Hepatocyte (in vitro differentiated cells): Measurements from ENCODE around the gene ARHGEF37. TPM values are rescaled to one million over a fixed set of nuclear protein-coding genes. Genes with fewer than 3 reads are reported as not detected.

ENCODE experiments used
- DNase-seq: peaks from one replicate; pipeline ENCODE4 v3.0.0-alpha.2; 2016; ENCODE audit warnings: low spot score
- H2AFZ ChIP-seq: fragments of 200-600 bp; sonication (generic); 2 replicates; pipeline ENCODE4 v1.6.0; 2016; ENCODE audit warnings: antibody characterized with exemption, mild to moderate bottlenecking
- H3K27ac ChIP-seq: fragments of 200-600 bp; sonication (generic); 2 replicates; pipeline ENCODE4 v1.5.1; 2016; ENCODE audit warnings: mild to moderate bottlenecking
- H3K27me3 ChIP-seq: fragments of 200-600 bp; sonication (generic); 2 replicates; pipeline ENCODE4 v1.6.1; 2016
- H3K36me3 ChIP-seq: fragments of 200-600 bp; sonication (generic); replicated peaks from 2 replicates; pipeline ENCODE4 v1.5.1; 2016; ENCODE audit warnings: low read depth; ENCODE audit not compliant: insufficient read depth
- H3K4me1 ChIP-seq: fragments of 200-600 bp; sonication (generic); 2 replicates; pipeline ENCODE4 v1.5.1; 2016; ENCODE audit warnings: mild to moderate bottlenecking, moderate library complexity; ENCODE audit not compliant: insufficient read depth
- H3K4me2 ChIP-seq: fragments of 200-600 bp; sonication (generic); 2 replicates; pipeline ENCODE4 v1.6.0; 2016
- H3K4me3 ChIP-seq: fragments of 200-600 bp; sonication (generic); 2 replicates; pipeline ENCODE4 v1.5.1; 2016; ENCODE audit warnings: mild to moderate bottlenecking
- H3K79me2 ChIP-seq: fragments of 200-600 bp; sonication (generic); 2 replicates; pipeline ENCODE4 v1.6.0; 2017; ENCODE audit warnings: mild to moderate bottlenecking
- H3K9me2 ChIP-seq: fragments of 200-600 bp; sonication (generic); replicated peaks from 2 replicates; pipeline ENCODE4 v1.6.0; 2017; ENCODE audit warnings: mild to moderate bottlenecking; ENCODE audit not compliant: insufficient read depth
- H3K9me3 ChIP-seq: fragments of 200-600 bp; sonication (generic); 2 replicates; pipeline ENCODE4 v1.5.1; 2016; ENCODE audit warnings: low read depth, mild to moderate bottlenecking
- H4K20me1 ChIP-seq: fragments of 200-600 bp; sonication (generic); 2 replicates; pipeline ENCODE4 v1.6.0; 2016; ENCODE audit warnings: mild to moderate bottlenecking; ENCODE audit not compliant: insufficient read depth, poor library complexity, severe bottlenecking
- CTCF ChIP-seq: fragments of 200-600 bp; sonication (generic); IDR thresholded peaks from 2 replicates; pipeline ENCODE4 v1.5.1; 2016; ENCODE audit warnings: antibody characterized with exemption, mild to moderate bottlenecking; ENCODE audit not compliant: poor library complexity
- EZH2 ChIP-seq: fragments of 200-600 bp; sonication (generic); IDR thresholded peaks from 2 replicates; pipeline ENCODE4 v1.6.1; 2016; ENCODE audit warnings: antibody characterized with exemption, mild to moderate bottlenecking, borderline replicate concordance
- EZH2phosphoT487 ChIP-seq: fragments of 200-600 bp; sonication (generic); IDR thresholded peaks from one replicate; pipeline ENCODE4 v1.6.1; 2018; ENCODE audit warnings: antibody characterized with exemption, mild to moderate bottlenecking, low read depth, moderate library complexity; ENCODE audit not compliant: unreplicated experiment, severe bottlenecking
- WGBS: methylation state at CpG from one replicate; pipeline ENCODE4 v1.1.6; 2016; ENCODE audit warnings: low lambda C conversion rate; ENCODE audit errors: missing lambda C conversion rate; 5-methylcytosine and 5-hydroxymethylcytosine counted together
- polyA plus RNA-seq: library from polyadenylated mRNA; unstranded; fragments of >200 nt; fragmentation: Nextera tagmentation; extraction: Ambion mirVana; gene quantifications from 2 replicates; pipeline ENCODE4 v1.2.1, GENCODE V29; 2016
- total RNA-seq: library from RNA; depleted of rRNA; stranded (reverse); fragments of >200 nt; gene quantifications from 2 replicates; pipeline ENCODE4 v1.2.3, GENCODE V29; 2014

The ARHGEF37 gene
- total and polyA plus RNA-seq, 2 experiments from 2014 or later, result 2.3 to 2.9 TPM

GRCh38 chr5:149605354-149605997 lies 24.2 kb downstream of the ARHGEF37 start:
- H4K20me1 ChIP-seq, result no peaks in the 10 kb centered on the region
- no peaks in the 10 kb centered on the region for H3K9me2 ChIP-seq
- no peaks in the 10 kb centered on the region for H3K27me3 ChIP-seq
- no peak overlapping the region for H3K4me3 ChIP-seq
- peaks cover 8% of the 10 kb centered on the region for H3K4me1 ChIP-seq
- H3K4me2 ChIP-seq, result no peak overlapping the region
- no peaks in the 10 kb centered on the region for H3K79me2 ChIP-seq
- no peaks in the 10 kb centered on the region for H3K9me3 ChIP-seq
- H2AFZ ChIP-seq, result no peak overlapping the region
- TF ChIP-seq EZH2, result no peak
- TF ChIP-seq EZH2phosphoT487, result no peak
- TF ChIP-seq CTCF, result no peak
- no peak for DNase-seq
- no peaks in the 10 kb centered on the region for H3K36me3 ChIP-seq
- 86% methylated on average over 5 of the region's 5 CpGs for WGBS
- peak overlapping the region; percentile 81 for H3K27ac ChIP-seq

GRCh38 chr5:149605998-149606724 lies 24.9 kb downstream of the ARHGEF37 start:
- Histone ChIP-seq H3K4me3 (no peak overlapping the region), H3K4me1 (peaks cover 15% of the 10 kb centered on the region), H3K4me2 (no peak overlapping the region), H2AFZ (no peak overlapping the region), H3K9me3 (no peaks in the 10 kb centered on the region), H3K9me2 (no peaks in the 10 kb centered on the region), H3K79me2 (no peaks in the 10 kb centered on the region), H3K36me3 (no peaks in the 10 kb centered on the region), H4K20me1 (no peaks in the 10 kb centered on the region), H3K27me3 (no peaks in the 10 kb centered on the region), H3K27ac (peak overlapping the region; percentile 82)
- TF ChIP-seq CTCF (no peak), EZH2 (no peak), EZH2phosphoT487 (no peak)
- DNase-seq, result peak; percentile 60
- 78% methylated on average over 11 of the region's 11 CpGs for WGBS

DNA sequence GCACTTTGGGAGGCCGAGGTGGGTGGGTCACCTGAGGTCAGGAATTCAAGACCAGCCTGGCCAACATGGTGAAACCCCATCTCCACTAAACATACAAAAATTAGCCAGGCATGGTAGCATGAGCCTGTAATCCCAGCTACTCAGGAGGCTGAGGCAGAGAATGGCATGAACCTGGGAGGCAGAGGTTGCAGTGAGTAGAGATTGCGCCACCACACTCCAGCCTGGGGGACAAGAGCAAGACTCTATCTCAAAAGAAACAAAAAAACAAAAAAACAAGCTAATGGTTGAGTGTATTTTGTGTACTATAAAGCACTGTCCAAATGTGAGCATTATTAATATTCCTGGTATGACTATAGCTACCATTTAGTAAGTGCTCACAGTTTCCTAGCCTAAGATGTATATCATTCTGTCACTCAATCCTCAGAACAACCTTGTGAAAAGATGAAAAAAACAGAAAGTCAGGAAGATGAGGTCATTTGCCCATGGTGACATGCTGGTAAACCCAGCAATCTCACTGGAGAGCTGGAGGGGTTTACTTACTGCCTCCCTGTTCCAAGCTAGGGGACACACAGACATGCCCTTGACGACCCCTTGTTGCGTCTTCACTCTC lies 27.7 kb downstream of the ARHGEF37 start:
- no peaks in the 10 kb centered on the region for H3K79me2 ChIP-seq
- H3K27ac ChIP-seq, result peak overlapping the region; percentile 72
- WGBS, result 87% methylated on average over 4 of the region's 4 CpGs
- DNase-seq, result no peak
- H4K20me1 ChIP-seq, result no peaks in the 10 kb centered on the region
- TF ChIP-seq EZH2phosphoT487 (no peak), EZH2 (no peak), CTCF (no peak)
- no peaks in the 10 kb centered on the region for H3K36me3 ChIP-seq
- H2AFZ ChIP-seq, result no peak overlapping the region
- H3K4me1 ChIP-seq, result peaks cover 16% of the 10 kb centered on the region
- H3K9me2 ChIP-seq, result no peaks in the 10 kb centered on the region
- H3K4me2 ChIP-seq, result no peak overlapping the region
- no peaks in the 10 kb centered on the region for H3K9me3 ChIP-seq
- no peaks in the 10 kb centered on the region for H3K27me3 ChIP-seq
- H3K4me3 ChIP-seq, result no peak overlapping the region
